ENCODE results near the gene TXNDC2. TPM values are rescaled to one million over a fixed set of nuclear protein-coding genes. Genes with fewer than 3 reads are reported as not detected.
A peak's percentile ranks its signal among the peaks of the same experiment; 100 is the strongest.

TXNDC2 gene
- total and polyA plus RNA-seq, 9 of the 15 experiments (the other 6 are each of a cell fraction or from before 2014, with no cell fraction given) = 1.2 to 4.9 (median 2.3) TPM

GRCh38 chr18:9890957-9891356 is 5.2 kb downstream of the TXNDC2 start (continued):
- TF ChIP-seq PBX2 (CRISPR knock-in tag; IDR thresholded peaks at IDR 0.05; ENCODE audit: low read depth) = no peak
- TF ChIP-seq PBX2 (tag; conservative IDR thresholded peaks at IDR 0.05; ENCODE audit: low read depth) = no peak
- no peak for TF ChIP-seq RBM14 (IDR thresholded peaks at IDR 0.05; ENCODE audit: borderline replicate concordance, insufficient read depth, low read depth, low read length)
- no peak for TF ChIP-seq ZNF239 (CRISPR knock-in tag; IDR thresholded peaks at IDR 0.05)
- no peak for TF ChIP-seq BACH1 (tag; IDR thresholded peaks at IDR 0.05)
- peak; percentile 95 for TF ChIP-seq NFIC (IDR thresholded peaks at IDR 0.05)
- TF ChIP-seq SRSF1 (IDR thresholded peaks at IDR 0.05; ENCODE audit: low read depth, low read length) = no peak
- peak; percentile 55 to 71; a peak in 3 of 4 replicates for TF ChIP-seq KDM1A (IDR thresholded peaks at IDR 0.05)
- TF ChIP-seq ZNF740 (CRISPR knock-in tag; IDR thresholded peaks at IDR 0.05) = no peak
- TF ChIP-seq ZNF740 (tag; IDR thresholded peaks at IDR 0.05) = no peak
- peak; percentile 28; the same call in 1 of the 2 replicates for TF ChIP-seq ARID1B (IDR thresholded peaks at IDR 0.05)
- no peak for TF ChIP-seq CEBPG (CRISPR knock-in tag; IDR thresholded peaks at IDR 0.05)
- TF ChIP-seq CEBPG (tag; conservative IDR thresholded peaks at IDR 0.05 in 1 of 2, IDR thresholded peaks at IDR 0.05 in 1 of 2) = no peak
- TF ChIP-seq FOXM1 (IDR thresholded peaks at IDR 0.05; ENCODE audit: low read depth) = no peak
- TF ChIP-seq FOXM1 (CRISPR knock-in tag; IDR thresholded peaks at IDR 0.05; ENCODE audit: low read depth) = no peak
- TF ChIP-seq ZNF121 (CRISPR knock-in tag; conservative IDR thresholded peaks at IDR 0.05) = no peak
- TF ChIP-seq, protein P1, sequence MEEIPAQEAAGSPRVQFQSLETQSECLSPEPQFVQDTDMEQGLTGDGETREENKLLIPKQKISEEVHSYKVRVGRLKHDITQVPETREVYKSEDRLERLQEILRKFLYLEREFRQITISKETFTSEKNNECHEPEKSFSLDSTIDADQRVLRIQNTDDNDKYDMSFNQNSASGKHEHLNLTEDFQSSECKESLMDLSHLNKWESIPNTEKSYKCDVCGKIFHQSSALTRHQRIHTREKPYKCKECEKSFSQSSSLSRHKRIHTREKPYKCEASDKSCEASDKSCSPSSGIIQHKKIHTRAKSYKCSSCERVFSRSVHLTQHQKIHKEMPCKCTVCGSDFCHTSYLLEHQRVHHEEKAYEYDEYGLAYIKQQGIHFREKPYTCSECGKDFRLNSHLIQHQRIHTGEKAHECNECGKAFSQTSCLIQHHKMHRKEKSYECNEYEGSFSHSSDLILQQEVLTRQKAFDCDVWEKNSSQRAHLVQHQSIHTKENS (CRISPR knock-in tag; IDR thresholded peaks at IDR 0.05) = no peak
- TF ChIP-seq ZNF561 (CRISPR knock-in tag; conservative IDR thresholded peaks at IDR 0.05) = no peak
- no peak for TF ChIP-seq ZNF124 (CRISPR knock-in tag; IDR thresholded peaks at IDR 0.05)
- no peak for TF ChIP-seq ZNF57 (CRISPR knock-in tag; IDR thresholded peaks at IDR 0.05)

Measured in K562 (cell line).